Effector memory CD8-positive, alpha-beta T cell (primary cell): ENCODE data around the gene PMEL.

Experiments used
- ATAC-seq: fragments of 150-1000 bp; cut with Tn5 transposase; replicated peaks from 2 replicates; pipeline ENCODE4 v1.10.0; 2021; ENCODE audit warnings: mild to moderate bottlenecking, moderate library complexity
- DNase-seq, 3 experiments: peaks; one replicate each; pipeline ENCODE4 v3.0.0; 2021
- H3K27ac Mint-ChIP-seq, 2 donors: one replicate each; pipeline ENCODE4 v1.8.0; 2022; ENCODE audit warnings: mild to moderate bottlenecking in 2 of 2, mixed read lengths in 2 of 2, moderate library complexity in 2 of 2
- H3K27me3 Mint-ChIP-seq, 2 donors: one replicate each; pipeline ENCODE4 v1.8.0; 2022; ENCODE audit warnings: mixed read lengths in 2 of 2
- H3K36me3 Mint-ChIP-seq: one replicate; pipeline ENCODE4 v1.8.0; 2022; ENCODE audit warnings: mild to moderate bottlenecking, moderate library complexity, mixed read lengths; ENCODE audit not compliant: insufficient read depth
- H3K4me1 Mint-ChIP-seq, 2 donors: one replicate each; pipeline ENCODE4 v1.8.0; 2022; ENCODE audit warnings: low read depth in 2 of 2, mixed read lengths in 2 of 2
- H3K4me3 Mint-ChIP-seq, 2 donors: one replicate each; pipeline ENCODE4 v1.8.0; 2022; ENCODE audit warnings: mild to moderate bottlenecking in 2 of 2, mixed read lengths in 2 of 2, moderate library complexity in 2 of 2
- H3K9me3 Mint-ChIP-seq, 2 donors: one replicate each; pipeline ENCODE4 v1.8.0; 2022; ENCODE audit warnings: mixed read lengths in 2 of 2

The PMEL gene

GRCh38 chr12:55974308-55974730, 8.5 kb upstream of the PMEL start:
- Mint-ChIP-seq H3K9me3 (no peaks in the 10 kb centered on the region), H3K4me1 (peaks cover 19 to 23% of the 10 kb centered on the region in 2 donors), H3K27me3 (no peaks in the 10 kb centered on the region), H3K4me3 (no peak overlapping the region), H3K27ac (no peak overlapping the region), H3K36me3 (peaks cover 5% of the 10 kb centered on the region)
- DNase-seq (peak in 1 of 3 experiments; percentile 31), ATAC-seq (no peak)

- Mint-ChIP-seq H3K36me3 (peaks cover 5% of the 10 kb centered on the region), H3K27ac (no peak within 1 kb of the TSS), H3K9me3 (no peaks in the 10 kb centered on the region), H3K4me3 (no peak within 1 kb of the TSS), H3K4me1 (peaks cover 16 to 18% of the 10 kb centered on the region in 2 donors), H3K27me3 (no peaks in the 10 kb centered on the region)
- ATAC-seq (peak; percentile 88), DNase-seq (peak; percentile 95 to 97 (median 96))
These were observed 7.9 kb upstream of the PMEL start, which contains the start of gene RAB5B for GRCh38 chr12:55973599-55974307. RAB5B (plus strand) TSS chr12:55974078; CDS start chr12:55986961, 12,883 bp downstream.

DNA sequence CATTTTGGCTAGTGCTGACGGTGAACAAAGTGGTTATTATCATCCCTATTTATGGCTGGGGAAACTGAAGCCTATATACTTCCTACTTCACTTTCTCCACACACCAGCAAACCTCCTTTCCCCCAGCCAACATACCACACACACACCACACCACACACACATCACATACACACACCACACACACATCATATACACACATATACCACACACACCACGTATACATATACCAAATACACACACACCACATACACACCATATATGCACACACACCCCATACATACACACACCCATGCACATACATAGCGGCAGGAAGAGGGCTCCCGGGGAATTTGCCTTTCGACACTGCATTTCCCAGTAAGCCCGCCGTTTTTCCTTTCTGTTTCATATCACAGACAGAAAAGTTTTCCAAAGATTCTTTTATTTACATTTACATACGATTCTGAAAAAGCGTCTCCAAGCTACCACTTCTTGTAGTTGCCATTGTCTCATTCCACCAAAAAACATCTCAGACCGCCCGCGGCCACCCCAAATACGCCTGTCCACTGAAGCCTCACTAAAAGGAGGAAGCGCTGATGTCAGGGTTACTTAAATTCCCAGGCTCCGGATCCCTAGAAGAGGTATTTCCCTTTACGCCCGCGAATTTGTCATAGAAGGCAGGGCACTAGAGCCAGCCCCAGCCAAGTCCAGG, 7.2 kb upstream of the PMEL start:
- H3K4me3 Mint-ChIP-seq = no peak overlapping the region
- DNase-seq (no peak), ATAC-seq (no peak)
- no peaks in the 10 kb centered on the region for H3K9me3 Mint-ChIP-seq
- peaks cover 5% of the 10 kb centered on the region for H3K36me3 Mint-ChIP-seq
- peaks cover 15% of the 10 kb centered on the region in 2 donors for H3K4me1 Mint-ChIP-seq
- H3K27ac Mint-ChIP-seq = no peak overlapping the region
- no peaks in the 10 kb centered on the region for H3K27me3 Mint-ChIP-seq

DNA sequence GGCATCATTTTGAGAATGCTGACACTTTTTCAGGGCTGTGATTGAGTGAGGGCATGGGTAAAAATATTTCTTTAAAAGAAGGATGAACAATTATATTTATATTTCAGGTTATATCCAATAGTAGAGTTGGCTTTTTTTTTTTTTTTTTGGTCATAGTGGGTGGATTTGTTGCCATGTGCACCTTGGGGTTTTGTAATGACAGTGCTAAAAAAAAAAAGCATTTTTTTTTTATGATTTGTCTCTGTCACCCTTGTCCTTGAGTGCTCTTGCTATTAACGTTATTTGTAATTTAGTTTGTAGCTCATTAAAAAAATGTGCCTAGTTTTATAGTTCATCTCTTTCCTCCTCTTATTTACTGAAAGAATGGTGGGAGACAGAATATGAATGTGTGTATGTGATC, 6.6 kb upstream of the PMEL start:
- ATAC-seq (no peak), DNase-seq (no peak)
- Mint-ChIP-seq H3K27me3 (no peaks in the 10 kb centered on the region), H3K4me1 (peaks cover 17 to 18% of the 10 kb centered on the region in 2 donors), H3K36me3 (peaks cover 5% of the 10 kb centered on the region), H3K4me3 (no peak overlapping the region), H3K9me3 (no peaks in the 10 kb centered on the region), H3K27ac (no peak overlapping the region)

- H3K4me3 Mint-ChIP-seq = no peak overlapping the region
- H3K4me1 Mint-ChIP-seq = peaks cover 19 to 20% of the 10 kb centered on the region in 2 donors
- ATAC-seq (no peak), DNase-seq (no peak)
- no peaks in the 10 kb centered on the region for H3K27me3 Mint-ChIP-seq
- no peaks in the 10 kb centered on the region for H3K9me3 Mint-ChIP-seq
- H3K27ac Mint-ChIP-seq = no peak overlapping the region
- peaks cover 5% of the 10 kb centered on the region for H3K36me3 Mint-ChIP-seq
These were observed 6.2 kb upstream of the PMEL start for GRCh38 chr12:55972042-55972441.

GRCh38 chr12:55970775-55971174, 4.9 kb upstream of the PMEL start:
- H3K4me3 Mint-ChIP-seq = no peak overlapping the region
- DNase-seq (no peak), ATAC-seq (no peak)
- H3K27ac Mint-ChIP-seq = no peak overlapping the region
- peaks cover 23 to 29% of the 10 kb centered on the region in 2 donors for H3K4me1 Mint-ChIP-seq
- H3K9me3 Mint-ChIP-seq = no peaks in the 10 kb centered on the region
- no peaks in the 10 kb centered on the region for H3K27me3 Mint-ChIP-seq
- H3K36me3 Mint-ChIP-seq = peaks cover 2% of the 10 kb centered on the region

GRCh38 chr12:55969356-55969755, 3.5 kb upstream of the PMEL start:
- no peak for DNase-seq
- H3K36me3 Mint-ChIP-seq = peaks cover 2% of the 10 kb centered on the region
- ATAC-seq = no peak
- no peaks in the 10 kb centered on the region for H3K9me3 Mint-ChIP-seq
- no peak overlapping the region for H3K4me3 Mint-ChIP-seq
- H3K27me3 Mint-ChIP-seq = no peaks in the 10 kb centered on the region
- peaks cover 27 to 28% of the 10 kb centered on the region in 2 donors for H3K4me1 Mint-ChIP-seq
- no peak overlapping the region for H3K27ac Mint-ChIP-seq

DNA sequence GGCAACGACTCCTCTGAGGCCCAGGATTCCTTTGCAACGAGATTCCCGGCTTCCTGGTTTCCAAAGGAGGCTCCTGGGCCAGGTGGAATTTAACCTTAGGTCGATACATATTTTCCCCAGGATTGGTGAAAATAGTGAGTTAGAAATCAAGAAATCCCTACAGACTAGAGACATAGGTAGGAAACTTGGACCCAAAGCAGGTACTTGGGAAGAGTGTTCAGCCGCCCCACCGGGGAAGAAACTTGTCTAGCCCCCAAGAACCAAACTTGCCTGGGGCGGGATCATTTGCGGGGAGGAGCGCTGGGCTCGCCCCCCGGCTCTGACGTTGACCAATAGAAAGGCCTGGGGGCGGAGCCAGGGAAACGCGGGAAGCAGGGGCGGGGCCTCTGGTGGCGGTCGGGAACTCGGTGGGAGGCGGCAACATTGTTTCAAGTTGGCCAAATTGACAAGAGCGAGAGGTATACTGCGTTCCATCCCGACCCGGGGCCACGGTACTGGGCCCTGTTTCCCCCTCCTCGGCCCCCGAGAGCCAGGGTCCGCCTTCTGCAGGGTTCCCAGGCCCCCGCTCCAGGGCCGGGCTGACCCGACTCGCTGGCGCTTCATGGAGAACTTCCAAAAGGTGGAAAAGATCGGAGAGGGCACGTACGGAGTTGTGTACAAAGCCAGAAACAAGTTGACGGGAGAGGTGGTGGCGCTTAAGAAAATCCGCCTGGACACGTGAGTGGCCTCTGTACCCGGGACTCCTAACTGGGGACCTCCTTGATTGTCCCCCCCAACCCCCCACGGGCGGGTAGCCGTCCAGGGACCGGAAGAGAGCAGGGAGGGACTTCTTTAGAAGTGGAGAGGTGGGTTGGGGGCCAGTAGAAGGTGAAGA, 803 bp upstream of the PMEL start, which contains the start of gene CDK2:
TSS of gene CDK2 (plus strand) at position 423 of the 874 bp plus-strand sequence. CDS start at position 602, 179 bp downstream.
- H3K4me3 Mint-ChIP-seq = peak within 1 kb of the TSS; percentile 97 to 98

DNA sequence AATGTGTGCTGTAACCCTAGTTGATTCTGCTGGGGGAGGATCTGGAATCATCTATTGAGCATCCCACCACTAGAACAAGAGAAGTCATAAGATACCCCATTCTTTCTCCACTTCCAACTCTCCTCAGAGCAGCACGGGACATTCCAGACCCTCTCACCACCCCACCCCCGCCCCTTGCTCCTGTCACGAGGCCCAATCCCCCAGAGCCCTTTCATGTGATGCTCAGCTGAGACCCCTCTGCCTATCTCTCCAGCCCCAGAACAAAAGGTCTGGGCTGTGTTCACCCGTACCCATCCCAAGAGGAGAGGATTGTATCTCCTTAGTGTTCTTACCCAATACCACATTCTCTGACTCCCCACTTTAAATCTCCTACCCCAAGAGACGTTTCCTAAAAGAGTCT, 602 bp downstream of the PMEL start:
- H3K27me3 Mint-ChIP-seq = no peaks in the 10 kb centered on the region
- H3K36me3 Mint-ChIP-seq = no peaks in the 10 kb centered on the region
- no peak for DNase-seq
- H3K27ac Mint-ChIP-seq = peak overlapping the region; percentile 92 to 95
- peak overlapping the region; percentile 97 to 98 for H3K4me3 Mint-ChIP-seq
- H3K4me1 Mint-ChIP-seq = peaks cover 27 to 28% of the 10 kb centered on the region in 2 donors
- no peak for ATAC-seq
- H3K9me3 Mint-ChIP-seq = no peaks in the 10 kb centered on the region

More for the DNA sequence above, 803 bp upstream of the PMEL start, which contains the start of gene CDK2:
- peak within 1 kb of the TSS; percentile 92 to 95 for H3K27ac Mint-ChIP-seq
- H3K9me3 Mint-ChIP-seq = no peaks in the 10 kb centered on the region
- no peaks in the 10 kb centered on the region for H3K27me3 Mint-ChIP-seq
- H3K36me3 Mint-ChIP-seq = peaks cover 2% of the 10 kb centered on the region
- DNase-seq (peak; percentile 80 to 85 (median 84)), ATAC-seq (peak; percentile 97)
- peaks cover 27 to 28% of the 10 kb centered on the region in 2 donors for H3K4me1 Mint-ChIP-seq

GRCh38 chr12:55963760-55964159, 2.1 kb downstream of the PMEL start:
- H3K4me3 Mint-ChIP-seq = no peak overlapping the region
- ATAC-seq = no peak
- no peaks in the 10 kb centered on the region for H3K36me3 Mint-ChIP-seq
- peaks cover 27 to 28% of the 10 kb centered on the region in 2 donors for H3K4me1 Mint-ChIP-seq
- no peaks in the 10 kb centered on the region for H3K9me3 Mint-ChIP-seq
- H3K27me3 Mint-ChIP-seq = no peaks in the 10 kb centered on the region
- no peak for DNase-seq
- no peak overlapping the region for H3K27ac Mint-ChIP-seq

DNA sequence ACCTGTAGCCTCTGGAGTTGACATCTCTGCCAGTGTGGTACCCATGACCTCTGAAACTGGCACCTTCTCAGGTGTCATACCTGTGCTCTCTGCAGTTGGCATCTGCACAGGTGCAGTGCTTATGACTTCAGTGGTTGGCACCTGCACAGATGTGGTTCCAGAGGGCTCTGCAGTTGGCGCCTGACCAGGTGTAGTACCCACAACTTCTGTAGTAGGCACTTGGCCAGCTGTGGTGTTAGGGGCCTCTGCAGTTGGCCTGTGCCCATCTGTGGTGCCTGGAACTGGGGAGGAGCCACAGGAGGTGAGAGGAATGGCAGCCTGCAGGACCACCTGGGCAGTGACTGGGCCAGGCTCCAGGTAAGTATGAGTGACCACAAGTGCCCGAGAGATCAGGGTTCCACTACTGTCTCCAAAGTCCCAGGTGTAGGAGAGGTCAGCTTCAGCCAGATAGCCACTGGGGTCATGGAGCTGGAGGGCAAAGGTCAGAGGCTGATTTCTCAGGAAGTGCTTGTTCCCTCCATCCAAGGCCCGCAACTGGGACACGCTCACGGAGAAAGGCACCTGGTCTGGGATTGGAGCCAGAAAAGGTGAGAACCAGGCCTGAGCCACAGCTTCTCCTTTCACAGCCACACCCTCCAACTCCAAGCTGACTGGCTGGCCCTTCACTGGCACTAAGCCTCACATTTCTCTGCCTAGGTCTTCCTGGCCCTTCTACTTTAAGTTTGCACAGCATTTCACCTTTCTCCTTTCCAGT, 8.6 kb downstream of the PMEL start:
- ATAC-seq = no peak
- H3K9me3 Mint-ChIP-seq = no peaks in the 10 kb centered on the region
- H3K4me1 Mint-ChIP-seq = peaks cover 8 to 10% of the 10 kb centered on the region in 2 donors

DNA sequence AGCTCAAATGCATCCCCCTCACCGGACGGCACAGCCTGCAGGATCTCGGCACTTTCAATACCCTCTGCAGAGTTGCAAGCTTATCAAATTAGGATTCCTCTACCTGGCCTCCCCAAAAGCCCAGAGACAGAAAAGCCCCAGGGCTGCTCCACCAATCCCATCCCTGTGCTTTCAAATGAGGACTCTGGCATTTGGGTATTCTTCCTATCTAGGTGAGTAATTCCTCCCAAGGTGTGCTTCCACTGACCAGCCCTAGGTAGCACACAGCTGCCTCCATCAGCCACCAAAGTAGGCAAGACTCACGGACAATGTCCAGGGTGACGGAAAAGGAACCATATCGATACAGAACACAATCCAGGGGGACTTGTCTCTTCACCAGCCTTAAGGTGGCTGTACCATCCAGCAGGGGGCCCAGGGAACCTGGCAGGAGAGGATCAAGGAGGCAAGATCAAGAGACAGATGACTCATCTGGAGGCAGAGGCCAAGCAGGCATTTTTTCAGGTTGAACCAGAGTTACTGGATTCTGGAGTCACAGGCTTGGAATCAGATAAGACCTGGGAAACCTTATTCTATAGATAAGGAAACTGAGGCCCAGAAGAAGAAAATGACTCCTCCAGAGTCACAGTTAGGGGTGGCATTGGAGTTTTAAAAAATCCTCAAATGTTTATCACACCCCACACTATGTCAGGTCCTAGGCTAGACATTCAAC, 9.9 kb downstream of the PMEL start:
- Mint-ChIP-seq H3K4me3 (no peak overlapping the region), H3K9me3 (no peaks in the 10 kb centered on the region), H3K4me1 (peaks cover 8 to 10% of the 10 kb centered on the region in 2 donors), H3K36me3 (peaks cover 39% of the 10 kb centered on the region), H3K27me3 (no peaks in the 10 kb centered on the region), H3K27ac (peak overlapping the region; percentile 45 to 69)
- ATAC-seq (peak; percentile 64), DNase-seq (no peak)

More for the DNA sequence above, 8.6 kb downstream of the PMEL start:
- no peaks in the 10 kb centered on the region for H3K27me3 Mint-ChIP-seq
- DNase-seq = no peak
- H3K4me3 Mint-ChIP-seq = no peak overlapping the region
- H3K36me3 Mint-ChIP-seq = peaks cover 27% of the 10 kb centered on the region
- H3K27ac Mint-ChIP-seq = peak overlapping the region; percentile 7 to 82
